Measurements from ENCODE around the gene PLCE1.
A peak's percentile ranks its signal among the peaks of the same experiment; 100 is the strongest.

The PLCE1 gene

DNA sequence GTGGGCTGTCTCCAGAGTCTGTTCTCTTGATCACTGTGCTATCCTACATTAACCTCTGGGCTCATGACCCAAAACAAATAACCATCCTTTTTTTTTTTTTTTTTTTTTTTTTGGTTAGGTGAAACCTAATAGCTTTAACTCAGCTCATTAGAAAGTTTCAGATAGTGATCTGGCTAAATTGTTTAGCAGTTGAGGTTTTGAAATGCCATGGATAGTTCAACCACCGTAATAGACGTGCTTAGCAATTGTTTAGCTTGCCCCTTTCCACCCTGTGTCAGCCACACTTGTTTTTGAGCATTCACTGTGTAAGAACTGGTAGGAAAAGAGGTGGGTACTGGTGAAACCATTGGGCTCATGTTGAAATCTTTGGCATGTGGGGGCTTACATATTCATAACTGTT lies 3.8 kb downstream of the PLCE1 start:
- TF ChIP-seq, protein P1, sequence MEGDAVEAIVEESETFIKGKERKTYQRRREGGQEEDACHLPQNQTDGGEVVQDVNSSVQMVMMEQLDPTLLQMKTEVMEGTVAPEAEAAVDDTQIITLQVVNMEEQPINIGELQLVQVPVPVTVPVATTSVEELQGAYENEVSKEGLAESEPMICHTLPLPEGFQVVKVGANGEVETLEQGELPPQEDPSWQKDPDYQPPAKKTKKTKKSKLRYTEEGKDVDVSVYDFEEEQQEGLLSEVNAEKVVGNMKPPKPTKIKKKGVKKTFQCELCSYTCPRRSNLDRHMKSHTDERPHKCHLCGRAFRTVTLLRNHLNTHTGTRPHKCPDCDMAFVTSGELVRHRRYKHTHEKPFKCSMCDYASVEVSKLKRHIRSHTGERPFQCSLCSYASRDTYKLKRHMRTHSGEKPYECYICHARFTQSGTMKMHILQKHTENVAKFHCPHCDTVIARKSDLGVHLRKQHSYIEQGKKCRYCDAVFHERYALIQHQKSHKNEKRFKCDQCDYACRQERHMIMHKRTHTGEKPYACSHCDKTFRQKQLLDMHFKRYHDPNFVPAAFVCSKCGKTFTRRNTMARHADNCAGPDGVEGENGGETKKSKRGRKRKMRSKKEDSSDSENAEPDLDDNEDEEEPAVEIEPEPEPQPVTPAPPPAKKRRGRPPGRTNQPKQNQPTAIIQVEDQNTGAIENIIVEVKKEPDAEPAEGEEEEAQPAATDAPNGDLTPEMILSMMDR (IDR thresholded peaks at IDR 0.05; ENCODE audit: control insufficient read depth, insufficient read depth, low read depth, low read length, missing control alignments), result no peak
- no peak for DNase-seq (ENCODE audit: low read depth)
- H3K4me3 ChIP-seq (ENCODE audit: control insufficient read depth, low read depth, low read length), result no peak overlapping the region

DNA sequence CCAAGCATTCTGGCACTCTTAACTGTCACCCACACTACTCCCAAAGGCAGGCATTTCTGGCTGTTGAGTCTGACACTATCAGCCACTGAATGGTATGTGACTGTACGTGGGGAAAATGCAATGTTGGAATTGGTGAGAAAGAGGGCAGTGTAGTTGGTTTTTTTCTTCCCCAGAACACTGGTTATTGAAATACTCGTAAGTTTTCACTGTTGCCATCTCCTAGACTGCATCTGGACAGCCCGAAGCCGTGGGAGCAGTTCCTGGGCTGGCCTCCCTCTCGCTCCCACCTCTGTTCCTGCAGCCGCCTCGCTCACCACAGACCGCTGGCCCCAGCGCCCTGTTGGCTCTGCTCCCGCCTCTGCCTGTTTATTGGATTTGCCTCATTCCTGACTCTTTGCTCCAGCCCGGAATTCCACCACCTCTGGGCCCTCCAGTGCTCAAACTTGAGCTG lies 5.7 kb downstream of the PLCE1 start:
- TF ChIP-seq, protein P1 (IDR thresholded peaks at IDR 0.05; ENCODE audit: control insufficient read depth, insufficient read depth, low read depth, low read length, missing control alignments), result peak; percentile 32
- H3K4me3 ChIP-seq (ENCODE audit: control insufficient read depth, low read depth, low read length), result peak overlapping the region; percentile 1; the same call in 1 of the 2 replicates
- peak; percentile 88 for DNase-seq (ENCODE audit: low read depth)

DNA sequence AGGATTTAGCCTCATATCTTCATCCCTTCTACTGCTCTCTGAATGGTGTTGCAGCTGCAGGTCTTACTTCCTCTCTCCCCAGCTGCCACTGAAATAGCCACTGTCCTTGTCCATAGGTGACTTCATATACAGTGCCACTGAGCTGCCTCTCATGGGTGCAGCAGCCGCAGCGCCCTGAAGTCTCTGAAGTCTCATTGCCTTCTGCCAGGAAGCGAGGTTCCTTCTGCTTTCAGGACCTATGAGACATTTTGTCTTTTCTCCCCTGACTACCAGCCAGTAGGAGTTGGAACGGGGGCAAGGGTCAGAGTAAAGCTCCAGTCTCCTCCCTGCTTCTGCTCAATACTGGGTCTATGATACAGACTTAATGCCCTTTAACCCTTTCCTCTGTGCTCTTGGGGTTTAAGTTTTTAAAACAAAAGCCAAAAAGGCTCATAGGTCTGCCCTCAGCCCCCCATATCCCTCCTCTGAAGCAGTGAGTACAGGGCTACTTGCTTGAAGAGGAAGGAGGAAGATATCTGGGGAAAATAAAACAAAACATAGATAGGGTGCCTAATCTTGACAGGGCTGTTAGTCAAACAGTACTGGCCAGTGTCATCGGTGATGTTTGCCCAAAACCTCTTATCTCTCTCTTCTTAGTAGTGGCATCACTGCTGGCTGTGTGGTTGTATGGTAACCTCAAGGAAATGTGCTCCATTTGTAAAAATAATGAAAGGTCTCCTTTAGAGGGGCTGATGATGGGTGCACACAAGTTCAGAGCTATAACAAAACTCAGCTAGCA lies 7.1 kb downstream of the PLCE1 start:
- DNase-seq (ENCODE audit: low read depth), result no peak
- TF ChIP-seq, protein P1 (IDR thresholded peaks at IDR 0.05; ENCODE audit: control insufficient read depth, insufficient read depth, low read depth, low read length, missing control alignments), result no peak
- H3K4me3 ChIP-seq (ENCODE audit: control insufficient read depth, low read depth, low read length), result no peak overlapping the region

DNA sequence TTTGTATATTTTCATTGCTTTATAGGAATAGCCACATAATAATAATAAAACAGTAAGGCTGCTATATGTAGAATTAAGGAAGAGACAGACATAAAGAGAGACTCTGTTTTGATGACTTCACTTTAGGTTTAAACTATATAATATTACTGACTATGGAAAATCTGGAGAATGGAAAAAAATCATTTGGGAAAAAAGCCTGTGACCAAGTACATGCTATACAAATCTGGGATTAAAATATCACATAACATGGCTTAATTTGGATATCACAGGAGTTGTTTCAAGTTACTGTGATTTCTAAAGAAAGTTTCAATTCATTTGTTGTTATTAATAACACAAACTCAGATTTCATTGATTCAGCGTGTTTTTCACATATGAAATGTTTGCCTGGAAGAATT lies 7.7 kb downstream of the PLCE1 start:
- DNase-seq (ENCODE audit: low read depth), result no peak
- TF ChIP-seq, protein P1 (IDR thresholded peaks at IDR 0.05; ENCODE audit: control insufficient read depth, insufficient read depth, low read depth, low read length, missing control alignments), result no peak
- no peak overlapping the region for H3K4me3 ChIP-seq (ENCODE audit: control insufficient read depth, low read depth, low read length)

DNA sequence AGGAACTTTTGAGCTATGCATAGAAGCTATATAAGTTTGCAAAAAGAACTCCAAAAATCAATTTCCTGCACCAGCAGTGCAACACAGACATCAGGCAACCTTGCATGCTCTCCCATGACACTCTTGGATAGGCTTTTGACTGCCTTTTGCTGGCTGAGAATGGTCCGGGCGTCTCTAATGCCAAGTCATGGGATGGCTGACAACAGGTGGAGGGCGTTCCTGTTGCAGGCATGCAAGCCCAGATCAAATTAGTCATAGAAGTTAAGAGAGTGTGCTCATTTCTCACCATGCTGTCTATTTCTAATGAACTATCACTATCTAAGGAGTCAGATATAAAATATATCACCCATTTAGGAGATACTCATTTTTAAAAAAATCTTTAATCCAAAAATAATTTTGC lies 8.4 kb downstream of the PLCE1 start:
- DNase-seq (ENCODE audit: low read depth), result no peak
- H3K4me3 ChIP-seq (ENCODE audit: control insufficient read depth, low read depth, low read length), result no peak overlapping the region
- TF ChIP-seq, protein P1 (IDR thresholded peaks at IDR 0.05; ENCODE audit: control insufficient read depth, insufficient read depth, low read depth, low read length, missing control alignments), result no peak

DNA sequence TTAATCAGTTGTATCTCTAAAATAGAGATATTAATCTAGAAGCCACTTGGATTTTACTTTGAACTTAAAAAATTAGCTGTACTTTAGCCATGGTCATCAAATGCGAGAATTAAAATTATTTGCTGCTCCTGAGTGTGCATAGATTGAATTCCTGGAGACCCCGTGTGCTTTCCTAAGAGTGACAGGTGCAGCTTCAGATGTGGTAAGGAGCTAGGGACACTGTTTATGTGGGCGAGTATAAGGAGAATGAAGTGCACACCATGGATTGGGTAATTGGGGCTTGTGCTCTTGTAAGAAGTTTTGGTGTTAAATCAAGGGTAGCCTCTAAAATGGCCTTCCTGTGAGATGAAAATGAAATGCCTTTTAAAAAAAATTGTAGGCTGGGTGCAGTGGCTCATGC lies 9.8 kb downstream of the PLCE1 start:
- TF ChIP-seq, protein P1 (IDR thresholded peaks at IDR 0.05; ENCODE audit: control insufficient read depth, insufficient read depth, low read depth, low read length, missing control alignments), result no peak
- no peak overlapping the region for H3K4me3 ChIP-seq (ENCODE audit: control insufficient read depth, low read depth, low read length)
- DNase-seq (ENCODE audit: low read depth), result no peak
